ENCODE measurements around the gene BRICD5.

Gene BRICD5

GRCh38 chr16:2196981-2197511 lies 13.6 kb downstream of the BRICD5 start:
- no peak for DNase-seq

GRCh38 chr16:2196162-2196980 lies 14.3 kb downstream of the BRICD5 start, which contains the start of gene CASKIN1:
Gene CASKIN1, minus strand, starts transcription at chr16:2196605. Its CDS starts 173 bp downstream, at chr16:2196432.
- peak; percentile 21 for DNase-seq

- peak; percentile 28 for DNase-seq
Measured at GRCh38 chr16:2195322-2196161, 15.1 kb downstream of the BRICD5 start.

GRCh38 chr16:2194852-2195321 lies 15.8 kb downstream of the BRICD5 start:
- peak; percentile 74 for DNase-seq

- DNase-seq = no peak
Measured at GRCh38 chr16:2194166-2194834, 16.4 kb downstream of the BRICD5 start.

GRCh38 chr16:2191446-2191706 lies 19.3 kb downstream of the BRICD5 start:
- no peak for DNase-seq

GRCh38 chr16:2190659-2191445 lies 19.8 kb downstream of the BRICD5 start:
- DNase-seq = peak; percentile 78

- peak; percentile 28 for DNase-seq
Measured at GRCh38 chr16:2190002-2190658, 20.5 kb downstream of the BRICD5 start.

- no peak for DNase-seq
Measured at GRCh38 chr16:2189252-2189893, 21.3 kb downstream of the BRICD5 start.

GRCh38 chr16:2188395-2188794 lies 22.3 kb downstream of the BRICD5 start:
- no peak for DNase-seq

GRCh38 chr16:2187212-2187611 lies 23.5 kb downstream of the BRICD5 start:
- no peak for DNase-seq

- no peak for DNase-seq
Measured at GRCh38 chr16:2186505-2186904, 24.2 kb downstream of the BRICD5 start.

GRCh38 chr16:2186064-2186463 lies 24.6 kb downstream of the BRICD5 start:
- DNase-seq = no peak

- DNase-seq = no peak
Measured at GRCh38 chr16:2184962-2185361, 25.7 kb downstream of the BRICD5 start.

GRCh38 chr16:2184346-2184745 lies 26.3 kb downstream of the BRICD5 start:
- no peak for DNase-seq

GRCh38 chr16:2183671-2184070 lies 27.0 kb downstream of the BRICD5 start:
- no peak for DNase-seq

GRCh38 chr16:2181952-2182351 lies 28.7 kb downstream of the BRICD5 start:
- DNase-seq = no peak

- DNase-seq = no peak
Measured at GRCh38 chr16:2180962-2181923, 29.4 kb downstream of the BRICD5 start.

- no peak for DNase-seq
Measured at GRCh38 chr16:2180461-2180860, 30.2 kb downstream of the BRICD5 start.

- no peak for DNase-seq
Measured at GRCh38 chr16:2179576-2179975, 31.1 kb downstream of the BRICD5 start.
